HCT116 (cell line): ENCODE measurements around the gene HEXIM1. TPM values are rescaled to one million over a fixed set of nuclear protein-coding genes. Genes with fewer than 3 reads are reported as not detected.

Experiments
- ATAC-seq: fragments of 200-7000 bp; cut with Tn5 transposase; 2 replicates; pipeline ENCODE4 v1.9.1; 2020; ENCODE audit warnings: mild to moderate bottlenecking, moderate library complexity
- BruUV-seq: library from RNA; stranded (reverse); fragments of 400-500 nt; replicated peaks from 2 replicates; lab custom pipeline; 2021; lab: Mats Ljungman, UMichigan
- CTCF ChIA-PET: fragments of 300-600 bp; sonication (Branson Sonifier 250); formaldehyde crosslinking; loops from one replicate; lab custom pipeline; 2021; ENCODE audit warnings: antibody characterized with exemption; lab: Charles Lee
- POLR2A ChIA-PET: fragments of 300-600, 350-600 bp; sonication (Branson Sonifier 250); formaldehyde crosslinking; loops from one replicate; lab custom pipeline; 2021; ENCODE audit warnings: antibody characterized with exemption; lab: Charles Lee
- RAD21 ChIA-PET, 2 experiments: fragments of 300-600 bp; sonication (Branson Sonifier 250); formaldehyde crosslinking; loops; one replicate each; lab custom pipeline; 2023; ENCODE audit warnings: low total read pairs in 2 of 2; ENCODE audit not compliant: uncharacterized antibody in 2 of 2, unreplicated experiment in 2 of 2, low non-redundant PET in 1 of 2; lab: Charles Lee
- DNase-seq: peaks from one replicate; pipeline ENCODE4 v3.0.0-alpha.2; 2010; ENCODE audit warnings: low read depth, low spot score
- H2AFZ ChIP-seq: fragments of 200-600 bp; shearing (Covaris generic), sonication (generic); 2 replicates; pipeline ENCODE4 v1.6.1; 2017; ENCODE audit warnings: low read depth, mixed run types, mixed read lengths, antibody characterized with exemption, low read length; ENCODE audit not compliant: poor library complexity, severe bottlenecking
- H3K27ac ChIP-seq: 2 replicates; pipeline ENCODE4 v1.5.1; 2012; ENCODE audit warnings: low read depth, low read length
- H3K27me3 ChIP-seq: fragments of 200-600 bp; sonication (generic); 2 replicates; pipeline ENCODE4 v1.6.1; 2016; ENCODE audit warnings: mixed run types, low read length, mixed read lengths; ENCODE audit not compliant: insufficient read depth
- H3K36me3 ChIP-seq, 2 experiments: fragments of 200-500 bp in 1 of 2; fragments of 200-600 bp in 1 of 2; sonication (Bioruptor generic) in 1 of 2; sonication (generic) in 1 of 2; 2 replicates each; pipeline versions ENCODE4 v1.5.1 to v1.6.1; 2014 to 2016; ENCODE audit warnings: low read length in 2 of 2, inconsistent platforms in 1 of 2, mixed read lengths in 1 of 2, mixed run types in 1 of 2; ENCODE audit not compliant: insufficient read depth in 2 of 2, control insufficient read depth in 1 of 2
- H3K4me1 ChIP-seq, 2 experiments: fragments of 200-600 bp in 1 of 2; sonication (generic) in 1 of 2; 2 replicates each; pipeline versions ENCODE4 v1.5.1 to v1.6.1; 2012 to 2017; ENCODE audit warnings: low read length in 2 of 2, inconsistent platforms in 1 of 2, mild to moderate bottlenecking in 1 of 2, mixed read lengths in 1 of 2, mixed run types in 1 of 2, moderate library complexity in 1 of 2; ENCODE audit not compliant: insufficient read depth in 2 of 2, control insufficient read depth in 1 of 2
- H3K4me2 ChIP-seq: fragments of 200-600 bp; sonication (generic); 2 replicates; pipeline ENCODE4 v1.6.1; 2017; ENCODE audit warnings: mixed run types, low read length, mixed read lengths
- H3K4me3 ChIP-seq, 2 experiments: fragments of 200-600 bp in 1 of 2; sonication (generic) in 1 of 2; replicated peaks in 1 of 2; 2 replicates each; pipeline ENCODE4 v1.5.1; 2011 to 2016; ENCODE audit warnings: low read length in 2 of 2, control low read depth in 1 of 2, low read depth in 1 of 2, mild to moderate bottlenecking in 1 of 2, mixed read lengths in 1 of 2, mixed run types in 1 of 2
- H3K79me2 ChIP-seq: fragments of 200-600 bp; sonication (generic); 2 replicates; pipeline ENCODE4 v1.6.1; 2017; ENCODE audit warnings: mild to moderate bottlenecking, mixed run types, low read length, moderate library complexity, mixed read lengths; ENCODE audit not compliant: insufficient read depth
- H3K9ac ChIP-seq: fragments of 200-600 bp; sonication (generic); 2 replicates; pipeline ENCODE4 v1.6.1; 2016; ENCODE audit warnings: low read length, mixed read lengths
- H3K9me2 ChIP-seq: fragments of 200-600 bp; sonication (generic), shearing (Covaris generic); 2 replicates; pipeline ENCODE4 v1.6.1; 2017; ENCODE audit warnings: mixed run types, mild to moderate bottlenecking, moderate library complexity; ENCODE audit not compliant: insufficient read depth
- H3K9me3 ChIP-seq, 2 experiments: fragments of 200-500 bp in 1 of 2; fragments of 200-600 bp in 1 of 2; sonication (Bioruptor generic) in 1 of 2; sonication (generic) in 1 of 2; 2 replicates each; pipeline ENCODE4 v1.6.1; 2014 to 2017; ENCODE audit warnings: low read length in 2 of 2, mixed read lengths in 2 of 2, inconsistent platforms in 1 of 2, low read depth in 1 of 2, mild to moderate bottlenecking in 1 of 2, mixed run types in 1 of 2, moderate library complexity in 1 of 2; ENCODE audit not compliant: control insufficient read depth in 1 of 2, insufficient read depth in 1 of 2
- H4K20me1 ChIP-seq: fragments of 200-600 bp; sonication (generic), shearing (Covaris generic); 2 replicates; pipeline ENCODE4 v1.6.1; 2017; ENCODE audit warnings: mixed run types, mild to moderate bottlenecking, moderate library complexity; ENCODE audit not compliant: insufficient read depth
- CBX3 ChIP-seq: IDR thresholded peaks from 2 replicates; pipeline ENCODE4 v1.6.1; 2012; ENCODE audit warnings: low read depth
- CEBPB ChIP-seq: IDR thresholded peaks from 2 replicates; pipeline ENCODE4 v1.6.1; 2012; ENCODE audit warnings: low read depth
- ELF1 ChIP-seq: IDR thresholded peaks from 2 replicates; pipeline ENCODE4 v1.6.1; 2012; ENCODE audit warnings: low read depth, borderline replicate concordance
- EZH2 ChIP-seq: fragments of 200-600 bp; sonication (generic); IDR thresholded peaks from 2 replicates; pipeline ENCODE4 v1.6.1; 2017; ENCODE audit warnings: antibody characterized with exemption, mixed run types
- POLR2A ChIP-seq: IDR thresholded peaks from 2 replicates; pipeline ENCODE4 v1.7.0; 2011; ENCODE audit warnings: borderline replicate concordance; ENCODE audit not compliant: insufficient read depth, insufficient read length; ENCODE audit errors: extremely low read depth
- POLR2AphosphoS5 ChIP-seq: IDR thresholded peaks from 2 replicates; pipeline ENCODE4 v1.6.1; 2011; ENCODE audit warnings: mild to moderate bottlenecking, low read depth, low read length, moderate library complexity
- SIN3A ChIP-seq: IDR thresholded peaks from 2 replicates; pipeline ENCODE4 v1.6.1; 2012; ENCODE audit warnings: low read depth
- SP1 ChIP-seq: IDR thresholded peaks from 2 replicates; pipeline ENCODE4 v1.6.1; 2012; ENCODE audit warnings: low read depth
- SRF ChIP-seq: IDR thresholded peaks from 2 replicates; pipeline ENCODE4 v1.6.1; 2012; ENCODE audit warnings: low read depth
- TCF7L2 ChIP-seq: IDR thresholded peaks from 2 replicates; pipeline ENCODE4 v1.7.0; 2011; ENCODE audit warnings: borderline replicate concordance, inconsistent platforms; ENCODE audit not compliant: insufficient read depth, insufficient read length; ENCODE audit errors: extremely low read depth
- ZFX ChIP-seq: fragments of 450-650 bp; IDR thresholded peaks from 2 replicates; pipeline ENCODE4 v1.6.1; 2017
- ZNF274 ChIP-seq: fragments of 200-500 bp; sonication (Bioruptor generic); IDR thresholded peaks from 2 replicates; pipeline ENCODE4 v1.6.1; 2014; ENCODE audit warnings: mild to moderate bottlenecking, low read depth, low read length, inconsistent platforms
- intact Hi-C: fragments of 100-400 bp; cut with micrococcal nuclease; formaldehyde crosslinking; loops from 2 replicates; pipeline ENCODE4 v1.10.0; 2022
- total RNA-seq: library from RNA; stranded (reverse); gene quantifications from one replicate; pipeline ENCODE4 v1.2.1, GENCODE V29; 2021; ENCODE audit not compliant: unreplicated experiment
- TF ChIP-seq, protein P1 (sequence below): IDR thresholded peaks from 2 replicates; pipeline ENCODE4 v1.6.1; 2012
- TF ChIP-seq, protein P2 (sequence below), 3 experiments: fragments of 200-600 bp in 1 of 3; sonication (generic) in 1 of 3; IDR thresholded peaks in 2 of 3; conservative IDR thresholded peaks in 1 of 3; 2 replicates each; pipeline ENCODE4 v1.5.1; 2012 to 2017; ENCODE audit warnings: low read depth in 2 of 3, low read length in 2 of 3, antibody characterized with exemption in 1 of 3, borderline replicate concordance in 1 of 3, control low read depth in 1 of 3, mild to moderate bottlenecking in 1 of 3, mixed read lengths in 1 of 3, mixed run types in 1 of 3, moderate library complexity in 1 of 3; ENCODE audit not compliant: insufficient read depth in 1 of 3

The HEXIM1 gene
- total RNA-seq, 1 experiment from 2014 or later: 58.0 TPM

DNA sequence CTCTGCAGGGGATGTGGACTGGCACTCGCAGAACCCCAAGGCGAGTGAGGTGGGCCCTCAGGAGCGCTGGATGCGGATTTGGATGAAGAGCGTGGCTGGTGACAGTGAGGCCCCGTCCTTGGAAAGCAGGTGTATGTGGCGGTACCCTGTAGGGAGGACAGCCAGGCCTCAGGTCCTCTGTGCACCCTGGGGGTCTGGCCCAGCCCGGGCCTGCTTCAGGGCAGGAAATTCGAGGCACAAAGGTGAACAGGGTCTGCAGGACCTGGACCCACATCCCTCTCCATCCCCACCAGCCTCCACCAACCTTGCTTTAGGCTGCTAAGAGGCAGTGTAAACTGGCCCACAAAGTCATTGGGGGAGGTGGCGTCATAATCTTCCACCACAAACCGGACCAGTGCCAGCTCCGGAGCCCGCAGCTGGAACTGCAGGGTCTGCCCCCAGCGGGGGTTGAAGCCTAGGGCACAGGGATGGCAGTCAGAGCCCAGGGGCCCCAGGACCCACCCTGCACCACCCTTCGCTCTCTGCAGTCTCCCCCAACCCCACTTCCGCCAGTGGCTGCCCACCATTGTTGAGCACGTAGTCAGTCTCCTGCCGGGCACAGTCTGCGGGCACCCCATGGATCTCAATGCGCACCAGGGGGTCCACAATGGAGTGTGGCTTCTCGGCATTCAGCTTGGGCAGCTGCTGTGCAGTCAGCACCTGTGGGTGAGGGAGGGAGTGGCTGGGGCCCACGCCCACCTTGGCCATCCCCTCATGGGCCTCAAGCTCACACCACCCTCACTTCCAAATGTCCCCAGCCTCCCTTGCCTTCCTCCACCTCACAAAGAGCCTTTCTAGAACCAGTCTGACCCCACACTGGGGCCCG lies 35.5 kb upstream of the HEXIM1 start:
- Histone ChIP-seq H3K4me3 (no peak overlapping the region), H3K4me2 (no peak overlapping the region), H3K9me2 (no peaks in the 10 kb centered on the region), H3K9ac (no peak overlapping the region), H3K27ac (no peak overlapping the region), H2AFZ (no peak overlapping the region), H4K20me1 (no peaks in the 10 kb centered on the region), H3K36me3 (peaks cover 2 to 4% of the 10 kb centered on the region in 2 experiments; a peak in 3 of 4 replicates), H3K79me2 (no peaks in the 10 kb centered on the region), H3K4me1 (peaks cover 3 to 10% of the 10 kb centered on the region in 2 experiments; a peak in 2 of 4 replicates)
- intact Hi-C loops: no loop called here
- RAD21 ChIA-PET: no interaction called here
- DNase-seq: no peak
- CTCF ChIA-PET: no interaction called here
- TF ChIP-seq POLR2A: no peak
- TF ChIP-seq EZH2: no peak
- TF ChIP-seq ZFX: no peak
- no peak for TF ChIP-seq ZNF274
- no peak for TF ChIP-seq CEBPB
- TF ChIP-seq SRF: no peak
- TF ChIP-seq, protein P1, sequence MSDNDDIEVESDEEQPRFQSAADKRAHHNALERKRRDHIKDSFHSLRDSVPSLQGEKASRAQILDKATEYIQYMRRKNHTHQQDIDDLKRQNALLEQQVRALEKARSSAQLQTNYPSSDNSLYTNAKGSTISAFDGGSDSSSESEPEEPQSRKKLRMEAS: no peak
- TF ChIP-seq CBX3: no peak
- no peak for TF ChIP-seq SIN3A
- TF ChIP-seq ELF1: no peak
- TF ChIP-seq, protein P2, sequence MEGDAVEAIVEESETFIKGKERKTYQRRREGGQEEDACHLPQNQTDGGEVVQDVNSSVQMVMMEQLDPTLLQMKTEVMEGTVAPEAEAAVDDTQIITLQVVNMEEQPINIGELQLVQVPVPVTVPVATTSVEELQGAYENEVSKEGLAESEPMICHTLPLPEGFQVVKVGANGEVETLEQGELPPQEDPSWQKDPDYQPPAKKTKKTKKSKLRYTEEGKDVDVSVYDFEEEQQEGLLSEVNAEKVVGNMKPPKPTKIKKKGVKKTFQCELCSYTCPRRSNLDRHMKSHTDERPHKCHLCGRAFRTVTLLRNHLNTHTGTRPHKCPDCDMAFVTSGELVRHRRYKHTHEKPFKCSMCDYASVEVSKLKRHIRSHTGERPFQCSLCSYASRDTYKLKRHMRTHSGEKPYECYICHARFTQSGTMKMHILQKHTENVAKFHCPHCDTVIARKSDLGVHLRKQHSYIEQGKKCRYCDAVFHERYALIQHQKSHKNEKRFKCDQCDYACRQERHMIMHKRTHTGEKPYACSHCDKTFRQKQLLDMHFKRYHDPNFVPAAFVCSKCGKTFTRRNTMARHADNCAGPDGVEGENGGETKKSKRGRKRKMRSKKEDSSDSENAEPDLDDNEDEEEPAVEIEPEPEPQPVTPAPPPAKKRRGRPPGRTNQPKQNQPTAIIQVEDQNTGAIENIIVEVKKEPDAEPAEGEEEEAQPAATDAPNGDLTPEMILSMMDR (IDR thresholded peaks at IDR 0.05 in 2 of 3, conservative IDR thresholded peaks at IDR 0.05 in 1 of 3; ENCODE audit: borderline replicate concordance in 1 of 3, insufficient read depth in 1 of 3, low read depth in 2 of 3, low read length in 2 of 3): no peak
- no peak for TF ChIP-seq SP1
- no peak for TF ChIP-seq TCF7L2
- TF ChIP-seq POLR2AphosphoS5: no peak
- TF ChIP-seq, all 23 proteins: peak for 0
- no peaks in the 10 kb centered on the region for H3K9me3 ChIP-seq
- no TSS peak for BruUV-seq
- POLR2A ChIA-PET: interaction anchor here (1.5 kb wide), 1 partner anchor 15 kb away, joined by 4 read pairs; no protein-coding TSS in a partner anchor
- no peak for ATAC-seq
- no peaks in the 10 kb centered on the region for H3K27me3 ChIP-seq
